ENCODE results near the gene SERPINB2.

DNA sequence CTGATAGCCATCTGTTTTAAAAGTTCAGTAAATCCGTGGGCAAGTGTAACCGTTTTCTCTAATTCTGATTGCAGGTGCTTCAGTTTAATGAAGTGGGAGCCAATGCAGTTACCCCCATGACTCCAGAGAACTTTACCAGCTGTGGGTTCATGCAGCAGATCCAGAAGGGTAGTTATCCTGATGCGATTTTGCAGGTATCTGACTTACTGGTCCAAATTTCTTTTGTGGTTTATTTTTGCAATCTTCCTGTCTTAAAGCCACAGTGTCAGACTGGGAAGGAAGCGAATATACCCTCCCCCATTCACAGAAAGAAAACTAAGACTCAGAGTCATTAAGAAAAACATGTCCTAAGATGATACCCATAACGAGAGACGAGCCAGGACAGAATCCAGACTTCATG lies 7.7 kb downstream of the SERPINB2 start:
- TF ChIP-seq, protein P1, sequence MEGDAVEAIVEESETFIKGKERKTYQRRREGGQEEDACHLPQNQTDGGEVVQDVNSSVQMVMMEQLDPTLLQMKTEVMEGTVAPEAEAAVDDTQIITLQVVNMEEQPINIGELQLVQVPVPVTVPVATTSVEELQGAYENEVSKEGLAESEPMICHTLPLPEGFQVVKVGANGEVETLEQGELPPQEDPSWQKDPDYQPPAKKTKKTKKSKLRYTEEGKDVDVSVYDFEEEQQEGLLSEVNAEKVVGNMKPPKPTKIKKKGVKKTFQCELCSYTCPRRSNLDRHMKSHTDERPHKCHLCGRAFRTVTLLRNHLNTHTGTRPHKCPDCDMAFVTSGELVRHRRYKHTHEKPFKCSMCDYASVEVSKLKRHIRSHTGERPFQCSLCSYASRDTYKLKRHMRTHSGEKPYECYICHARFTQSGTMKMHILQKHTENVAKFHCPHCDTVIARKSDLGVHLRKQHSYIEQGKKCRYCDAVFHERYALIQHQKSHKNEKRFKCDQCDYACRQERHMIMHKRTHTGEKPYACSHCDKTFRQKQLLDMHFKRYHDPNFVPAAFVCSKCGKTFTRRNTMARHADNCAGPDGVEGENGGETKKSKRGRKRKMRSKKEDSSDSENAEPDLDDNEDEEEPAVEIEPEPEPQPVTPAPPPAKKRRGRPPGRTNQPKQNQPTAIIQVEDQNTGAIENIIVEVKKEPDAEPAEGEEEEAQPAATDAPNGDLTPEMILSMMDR (conservative IDR thresholded peaks at IDR 0.05; ENCODE audit: low read depth, low read length) = no peak
- TF ChIP-seq EZH2 (IDR thresholded peaks at IDR 0.05; ENCODE audit: borderline replicate concordance, low read depth, low read length, poor library complexity, severe bottlenecking) = no peak
